H1 (cell line): Measurements from ENCODE around the gene GALR2.
A peak's percentile ranks its signal among the peaks of the same experiment; 100 is the strongest.

Source experiments
- BRCA1 ChIP-seq: IDR thresholded peaks from 2 replicates; pipeline ENCODE4 v1.6.1; 2012; ENCODE audit warnings: low read depth, low read length, improper control_type of control experiment
- CREB1 ChIP-seq: IDR thresholded peaks from 2 replicates; pipeline ENCODE4 v1.6.1; 2012; ENCODE audit warnings: inconsistent platforms
- CTCF ChIP-seq, 3 experiments: IDR thresholded peaks; 1 replicate in 2 of 3; 2 replicates in 1 of 3; pipeline versions ENCODE4 v1.5.1 to v1.6.1; 2011; ENCODE audit warnings: low read length in 3 of 3, mild to moderate bottlenecking in 3 of 3, inconsistent platforms in 2 of 3, low read depth in 1 of 3, moderate library complexity in 1 of 3; ENCODE audit not compliant: insufficient read depth in 1 of 3; ENCODE audit errors: control extremely low read depth in 1 of 3
- EGR1 ChIP-seq: IDR thresholded peaks from 2 replicates; pipeline ENCODE4 v1.6.1; 2011; ENCODE audit warnings: low read depth, low read length, borderline replicate concordance
- POLR2A ChIP-seq, 2 experiments: IDR thresholded peaks; 1 replicate in 1 of 2; 2 replicates in 1 of 2; pipeline ENCODE4 v1.6.1; 2011; ENCODE audit warnings: low read depth in 2 of 2, low read length in 2 of 2, mild to moderate bottlenecking in 2 of 2; ENCODE audit errors: control extremely low read depth in 1 of 2
- POLR2AphosphoS5 ChIP-seq: IDR thresholded peaks from 2 replicates; pipeline ENCODE4 v1.6.1; 2011; ENCODE audit warnings: low read depth, low read length
- RAD21 ChIP-seq, 2 experiments: IDR thresholded peaks in 1 of 2; conservative IDR thresholded peaks in 1 of 2; 2 replicates each; pipeline ENCODE4 v1.6.1; 2011; ENCODE audit warnings: low read depth in 2 of 2, low read length in 2 of 2, improper control_type of control experiment in 1 of 2, inconsistent platforms in 1 of 2, mild to moderate bottlenecking in 1 of 2, moderate library complexity in 1 of 2
- RNF2 ChIP-seq: fragments of 200-900, 300-1000 bp; sonication (generic); IDR thresholded peaks from 2 replicates; pipeline ENCODE4 v1.7.1; 2016; ENCODE audit warnings: borderline replicate concordance, low read depth, mild to moderate bottlenecking, antibody characterized with exemption, low read length; ENCODE audit not compliant: poor library complexity, severe bottlenecking; ENCODE audit errors: missing control alignments
- TCF12 ChIP-seq: IDR thresholded peaks from 2 replicates; pipeline ENCODE4 v1.6.1; 2011; ENCODE audit warnings: low read depth, mild to moderate bottlenecking, low read length
- TF ChIP-seq, protein P1 (sequence below): IDR thresholded peaks from 2 replicates; pipeline ENCODE4 v1.6.1; 2012; ENCODE audit warnings: inconsistent platforms

DNA sequence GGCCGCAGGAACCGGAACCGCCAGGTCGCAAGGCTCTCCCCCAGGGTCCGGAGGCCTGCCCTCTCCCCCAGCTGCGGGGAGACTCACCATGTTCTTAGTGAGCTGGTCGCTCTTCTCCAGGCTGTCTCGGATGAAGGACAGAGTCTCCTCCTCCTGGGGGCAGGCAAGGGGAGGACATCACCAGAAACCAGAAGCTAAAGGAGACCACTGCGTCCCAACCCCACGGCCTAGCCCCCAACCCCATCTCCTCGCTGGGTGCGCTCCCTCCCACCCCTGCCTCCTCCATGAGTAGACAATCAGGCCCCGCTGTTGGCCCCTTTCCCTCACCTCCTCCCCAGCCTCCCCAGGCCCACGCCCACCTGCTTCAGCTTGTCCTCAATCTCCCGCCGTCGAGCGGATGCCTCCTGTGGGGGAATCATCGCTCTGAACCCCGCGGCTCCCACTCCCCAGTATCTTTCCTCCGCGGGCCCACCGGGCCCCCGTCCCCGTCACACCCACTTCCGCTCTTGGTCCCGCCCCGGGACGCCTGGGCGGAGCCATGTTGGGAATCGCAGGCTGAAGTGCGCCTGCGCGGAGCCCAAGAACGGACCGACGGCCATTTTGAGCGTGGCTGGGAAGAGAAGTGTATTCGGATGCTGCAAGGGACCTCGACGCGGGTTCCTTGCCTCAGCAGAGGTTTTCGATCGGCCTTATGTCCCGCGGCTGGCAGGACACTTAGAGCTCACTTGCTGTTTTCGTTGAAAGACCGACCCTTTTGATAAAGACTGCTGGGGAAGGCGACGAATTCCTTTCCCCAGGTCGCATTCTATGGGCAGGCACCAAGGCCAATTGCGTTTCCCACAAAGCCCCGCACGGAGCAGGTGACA is 28.9 kb downstream of the GALR2 start, which contains the start of gene EXOC7:
- TF ChIP-seq CTCF (IDR thresholded peaks at IDR 0.05; ENCODE audit: control extremely low read depth in 1 of 3, insufficient read depth in 1 of 3, low read depth in 1 of 3, low read length in 3 of 3), result no peak
- peak; percentile 22; the same call in 1 of the 2 replicates for TF ChIP-seq CREB1
- TF ChIP-seq RAD21 (IDR thresholded peaks at IDR 0.05 in 1 of 2, conservative IDR thresholded peaks at IDR 0.05 in 1 of 2; ENCODE audit: low read depth in 2 of 2, low read length in 2 of 2), result peak in 1 of 2 experiments; percentile 14; a peak in 1 of 4 replicates
- TF ChIP-seq RNF2, result no peak
- TF ChIP-seq POLR2A (IDR thresholded peaks at IDR 0.05; ENCODE audit: control extremely low read depth in 1 of 2, low read depth in 2 of 2, low read length in 2 of 2), result peak in 1 of 2 experiments; percentile 66; a peak in 2 of 3 replicates
- TF ChIP-seq POLR2AphosphoS5, result peak; percentile 90
- no peak for TF ChIP-seq BRCA1
- TF ChIP-seq EGR1, result no peak
- TF ChIP-seq, protein P1, sequence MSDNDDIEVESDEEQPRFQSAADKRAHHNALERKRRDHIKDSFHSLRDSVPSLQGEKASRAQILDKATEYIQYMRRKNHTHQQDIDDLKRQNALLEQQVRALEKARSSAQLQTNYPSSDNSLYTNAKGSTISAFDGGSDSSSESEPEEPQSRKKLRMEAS, result peak; percentile 46; the same call in 1 of the 2 replicates
- no peak for TF ChIP-seq TCF12
